ENCODE data around the gene RARRES2. TPM values are rescaled to one million over a fixed set of nuclear protein-coding genes. Genes with fewer than 3 reads are reported as not detected.
"Not testable (repeated sequence)": the region's sequence is repeated elsewhere in the genome, so short reads cannot be mapped to it uniquely, and the experiment has no call there.

Gene RARRES2
- total RNA-seq, 6 donors from 2014 or later, result 54.2 to 303 (median 160) TPM

DNA sequence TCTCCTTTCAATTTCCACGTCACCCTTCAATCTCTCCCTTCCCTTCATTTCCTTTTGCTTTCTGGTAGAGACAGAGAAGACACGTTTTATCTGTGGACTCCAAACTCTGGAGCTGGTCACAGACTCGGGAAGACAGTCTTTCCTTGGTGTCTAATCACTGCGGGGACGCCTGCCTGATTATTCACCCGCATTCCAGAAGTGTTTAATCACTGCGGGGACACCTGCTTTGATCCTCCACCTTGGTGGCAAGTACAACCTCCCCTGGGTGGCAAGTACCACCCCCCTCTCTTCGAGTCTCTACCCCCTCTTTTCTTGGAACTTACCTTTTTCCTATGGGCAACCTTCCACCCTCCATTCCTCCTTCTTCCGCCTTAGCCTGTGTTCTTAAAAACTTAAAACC is 33.5 kb downstream of the RARRES2 start:
- ATAC-seq (ENCODE audit: low FRiP score in 2 of 2), result peak in 1 of 2 donors; percentile 5
- Histone ChIP-seq H3K4me1 (peaks cover 0 to 5% (median 2%) of the 10 kb centered on the region in 4 donors), H3K9me3 (no peaks in the 10 kb centered on the region), H3K4me3 (peak overlapping the region in 3 of 4 donors; percentile 15 to 32 (median 25)), H3K36me3 (no peaks in the 10 kb centered on the region), H3K27me3 (no peaks in the 10 kb centered on the region), H3K27ac (peak overlapping the region; percentile 37 to 69 (median 55))
- TF ChIP-seq EP300 (IDR thresholded peaks at IDR 0.05) (no peak), POLR2A (IDR thresholded peaks at IDR 0.05) (no peak), POLR2AphosphoS5 (IDR thresholded peaks at IDR 0.05) (no peak)
- TF ChIP-seq, protein P1, sequence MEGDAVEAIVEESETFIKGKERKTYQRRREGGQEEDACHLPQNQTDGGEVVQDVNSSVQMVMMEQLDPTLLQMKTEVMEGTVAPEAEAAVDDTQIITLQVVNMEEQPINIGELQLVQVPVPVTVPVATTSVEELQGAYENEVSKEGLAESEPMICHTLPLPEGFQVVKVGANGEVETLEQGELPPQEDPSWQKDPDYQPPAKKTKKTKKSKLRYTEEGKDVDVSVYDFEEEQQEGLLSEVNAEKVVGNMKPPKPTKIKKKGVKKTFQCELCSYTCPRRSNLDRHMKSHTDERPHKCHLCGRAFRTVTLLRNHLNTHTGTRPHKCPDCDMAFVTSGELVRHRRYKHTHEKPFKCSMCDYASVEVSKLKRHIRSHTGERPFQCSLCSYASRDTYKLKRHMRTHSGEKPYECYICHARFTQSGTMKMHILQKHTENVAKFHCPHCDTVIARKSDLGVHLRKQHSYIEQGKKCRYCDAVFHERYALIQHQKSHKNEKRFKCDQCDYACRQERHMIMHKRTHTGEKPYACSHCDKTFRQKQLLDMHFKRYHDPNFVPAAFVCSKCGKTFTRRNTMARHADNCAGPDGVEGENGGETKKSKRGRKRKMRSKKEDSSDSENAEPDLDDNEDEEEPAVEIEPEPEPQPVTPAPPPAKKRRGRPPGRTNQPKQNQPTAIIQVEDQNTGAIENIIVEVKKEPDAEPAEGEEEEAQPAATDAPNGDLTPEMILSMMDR (IDR thresholded peaks at IDR 0.05), result no peak
- DNase-seq, result no peak
- WGBS, 2 donors, result 69 to 72% methylated on average over 9 of the region's 9 CpGs

DNA sequence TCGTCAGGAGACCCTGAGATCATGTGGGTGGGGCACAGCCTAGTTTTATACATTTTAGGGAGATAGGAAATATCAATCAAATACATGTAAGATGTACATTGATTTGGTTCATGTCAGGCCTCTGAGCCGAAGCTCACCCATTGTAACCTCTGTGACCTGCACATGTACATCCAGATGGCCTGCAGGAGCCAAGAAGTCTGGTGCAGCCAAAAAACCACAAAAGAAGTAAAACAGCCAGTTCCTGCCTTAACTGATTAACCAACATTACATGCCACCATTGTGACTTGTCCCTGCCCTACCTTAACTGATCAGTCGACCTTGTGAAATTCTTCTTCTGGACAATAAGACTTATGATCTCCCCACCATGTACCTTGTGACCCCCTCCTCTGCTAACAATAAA is 34.3 kb downstream of the RARRES2 start:
- Histone ChIP-seq H3K36me3 (no peaks in the 10 kb centered on the region), H3K4me3 (no peak overlapping the region), H3K9me3 (no peaks in the 10 kb centered on the region), H3K27me3 (no peaks in the 10 kb centered on the region), H3K4me1 (peaks cover 0 to 5% (median 2%) of the 10 kb centered on the region in 4 donors), H3K27ac (peak overlapping the region in 1 of 4 donors; percentile 61)
- TF ChIP-seq, protein P1 (IDR thresholded peaks at IDR 0.05), result no peak
- no peak for TF ChIP-seq POLR2AphosphoS5 (IDR thresholded peaks at IDR 0.05)
- TF ChIP-seq POLR2A (IDR thresholded peaks at IDR 0.05), result no peak
- TF ChIP-seq EP300 (IDR thresholded peaks at IDR 0.05), result no peak
- DNase-seq (no peak), ATAC-seq (ENCODE audit: low FRiP score in 2 of 2) (no peak)
- WGBS, 2 donors, result 75 to 76% methylated on average over 3 of the region's 3 CpGs

DNA sequence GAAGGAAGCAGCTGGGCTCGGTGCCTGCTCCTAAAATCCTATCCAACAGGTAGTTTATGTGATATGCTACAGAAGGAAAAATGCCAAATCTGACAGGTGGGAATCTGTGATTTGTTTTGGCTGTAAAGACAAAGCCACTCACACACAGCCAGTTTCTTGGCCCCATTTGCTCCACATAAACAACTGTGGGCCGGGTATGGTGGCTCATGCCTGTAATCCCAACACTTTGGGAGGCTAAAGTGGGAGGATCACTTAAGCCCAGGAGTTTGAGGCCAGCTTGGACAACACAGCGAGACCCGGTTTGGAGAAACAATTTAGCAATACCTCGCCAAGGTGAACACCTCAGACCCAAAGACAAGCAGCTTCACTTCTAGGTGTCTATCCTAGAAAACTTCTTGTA is 35.1 kb downstream of the RARRES2 start:
- H3K4me3 ChIP-seq; DNase-seq; H3K27me3 ChIP-seq; H3K4me1 ChIP-seq; ATAC-seq (ENCODE audit: low FRiP score in 2 of 2); H3K9me3 ChIP-seq; H3K27ac ChIP-seq; H3K36me3 ChIP-seq: not testable (repeated sequence)
- 78 to 82% methylated on average over 4 to 5 of the region's 5 CpGs for WGBS, 2 donors

DNA sequence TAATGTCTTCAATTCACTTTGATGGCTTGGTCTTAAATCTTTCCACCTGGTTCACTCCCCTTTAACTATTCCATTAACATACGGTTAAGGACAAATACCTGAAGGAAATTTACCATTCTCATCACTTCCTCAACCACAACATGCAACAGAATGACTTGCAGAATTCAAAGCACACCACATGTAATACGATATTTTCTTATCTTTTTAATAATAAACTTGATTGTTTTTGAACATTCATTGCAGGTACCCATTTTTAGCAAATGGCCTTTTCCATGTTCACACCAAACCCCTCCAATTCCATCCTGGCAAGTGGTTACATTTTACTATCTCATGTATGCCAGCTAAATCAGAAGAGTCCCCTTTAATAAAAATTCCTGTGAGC is 35.5 kb downstream of the RARRES2 start:
- H3K4me1 ChIP-seq; H3K4me3 ChIP-seq; ATAC-seq (ENCODE audit: low FRiP score in 2 of 2); H3K27ac ChIP-seq; DNase-seq; H3K36me3 ChIP-seq; H3K9me3 ChIP-seq; H3K27me3 ChIP-seq: not testable (repeated sequence)
- 33 to 49% methylated on average over 2 of the region's 2 CpGs for WGBS, 2 donors

DNA sequence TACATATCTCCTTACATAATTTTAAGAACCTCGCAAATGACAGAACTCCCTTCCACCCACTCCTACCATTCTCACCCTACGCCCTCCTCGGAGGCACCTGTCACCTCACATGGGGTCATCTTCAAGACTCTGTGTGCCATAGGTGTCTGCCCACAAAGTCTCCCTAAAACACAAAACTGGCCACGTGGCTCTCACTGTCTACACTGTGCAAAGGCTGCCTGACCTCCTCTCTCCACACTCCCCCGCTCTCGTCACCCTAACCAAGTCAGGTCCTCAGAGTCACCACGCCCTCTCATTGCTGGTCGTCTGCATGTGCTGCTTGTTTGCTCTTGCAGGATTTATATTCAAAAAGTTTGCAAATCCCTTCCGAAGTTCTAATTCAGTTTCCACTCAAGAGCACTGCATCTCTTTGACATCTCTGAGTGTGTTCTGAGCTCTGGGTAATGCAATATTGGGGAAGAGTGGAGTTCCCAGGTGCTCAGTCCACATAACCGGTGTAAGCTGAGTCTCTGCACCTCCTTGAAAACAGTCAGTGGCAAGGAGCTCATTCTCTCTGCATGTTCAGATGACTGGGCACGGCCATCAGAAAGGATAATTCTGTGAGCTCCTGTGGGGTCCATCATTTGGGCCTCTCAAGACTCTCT is 36.0 kb downstream of the RARRES2 start:
- peak in 1 of 2 donors; percentile 38 for DNase-seq
- not testable (repeated sequence) for H3K36me3 ChIP-seq, H3K27me3 ChIP-seq, H3K9me3 ChIP-seq, H3K4me1 ChIP-seq, H3K4me3 ChIP-seq
- WGBS, 2 donors, result 66 to 76% methylated on average over 9 to 11 of the region's 11 CpGs
- peak; percentile 26 to 76 for ATAC-seq (ENCODE audit: low FRiP score in 2 of 2)
- H3K27ac ChIP-seq, result peak overlapping the region in 2 of 4 donors; percentile 30 to 32

DNA sequence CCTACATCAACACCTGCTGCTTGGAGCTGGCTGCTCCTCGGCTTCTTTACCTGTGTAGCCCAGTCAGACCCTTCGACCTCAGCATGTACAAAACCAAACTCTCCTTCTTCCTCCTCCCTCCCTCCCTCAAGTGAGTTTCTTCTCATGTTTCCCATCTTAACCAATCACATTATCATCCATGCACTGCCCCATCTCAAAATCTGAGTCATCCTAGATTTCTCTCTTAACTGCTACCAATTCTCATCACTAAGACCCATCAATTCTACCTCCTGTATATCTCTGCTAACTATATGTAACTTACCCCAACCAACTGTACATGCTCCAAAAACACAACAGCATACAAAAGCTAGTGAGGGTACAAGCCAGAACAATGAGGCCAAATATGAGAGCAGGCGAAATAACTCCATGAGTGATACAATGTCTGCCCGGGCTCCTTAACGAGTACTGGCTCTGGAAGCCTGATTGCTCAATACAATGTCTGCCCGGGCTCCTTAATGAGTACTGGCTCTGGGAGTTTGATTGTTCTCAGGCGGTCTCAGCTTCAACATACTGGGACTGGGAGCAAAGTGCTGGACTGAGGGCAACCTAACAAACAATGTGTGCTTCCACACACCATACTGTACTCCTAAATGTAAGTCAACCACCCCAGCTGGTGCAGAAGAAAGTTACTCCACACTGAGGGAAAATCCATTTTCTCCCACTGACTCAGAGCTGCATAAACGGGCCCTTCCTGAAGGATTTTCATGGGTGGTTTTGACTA is 36.8 kb downstream of the RARRES2 start:
- ATAC-seq (ENCODE audit: low FRiP score in 2 of 2) (peak; percentile 77 to 84), DNase-seq (peak in 1 of 2 donors; percentile 46)

DNA sequence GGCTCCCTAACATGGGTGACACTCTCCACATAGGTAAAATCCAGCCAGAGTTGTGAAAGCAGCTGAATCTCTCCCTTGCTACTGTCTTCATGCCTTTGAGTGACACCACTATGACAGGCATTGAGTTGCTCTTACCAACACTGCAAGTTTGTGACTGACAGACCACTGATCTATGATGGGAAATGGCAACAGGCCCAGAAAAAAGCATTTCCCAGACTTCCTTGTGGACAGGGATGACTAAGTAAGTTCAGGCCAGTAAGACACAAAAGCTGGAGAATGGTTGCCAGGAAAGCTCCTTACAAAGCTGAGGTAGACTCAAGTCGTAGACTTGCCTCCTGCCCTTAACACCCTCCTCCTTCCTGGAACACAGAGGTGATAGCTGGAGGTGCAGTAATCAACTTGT is 38.5 kb downstream of the RARRES2 start:
- not testable (repeated sequence) for H3K4me3 ChIP-seq; H3K36me3 ChIP-seq; ATAC-seq (ENCODE audit: low FRiP score in 2 of 2); DNase-seq; H3K27me3 ChIP-seq; H3K9me3 ChIP-seq; H3K4me1 ChIP-seq; H3K27ac ChIP-seq
- 36 to 40% methylated on average over 1 of the region's 1 CpG for WGBS, 2 donors

More for the DNA sequence above, 36.8 kb downstream of the RARRES2 start:
- 66 to 78% methylated on average over 3 to 6 of the region's 8 CpGs for WGBS, 2 donors
- H3K4me1 ChIP-seq, H3K4me3 ChIP-seq, H3K36me3 ChIP-seq, H3K9me3 ChIP-seq, H3K27me3 ChIP-seq: not testable (repeated sequence)
- H3K27ac ChIP-seq, result peak overlapping the region in 2 of 4 donors; percentile 30 to 32

DNA sequence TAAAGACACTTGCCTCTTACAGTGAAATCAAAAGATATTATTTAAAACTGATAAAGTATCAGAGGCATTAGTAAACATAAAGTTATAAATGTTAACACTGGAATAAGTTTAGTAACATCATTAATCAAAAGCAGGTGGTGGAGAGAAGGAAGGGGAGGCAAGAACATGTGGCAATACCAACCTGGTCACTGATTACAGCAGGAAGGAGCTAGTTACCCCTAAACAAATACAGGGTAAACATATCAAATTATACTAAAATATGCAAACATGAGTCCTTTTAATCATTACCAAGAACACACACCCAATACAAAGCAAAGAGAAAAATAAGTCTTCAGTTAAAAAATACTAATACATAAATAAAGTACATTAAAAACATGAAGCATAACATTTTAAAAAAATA is 43.5 kb downstream of the RARRES2 start:
- H3K9me3 ChIP-seq; ATAC-seq (ENCODE audit: low FRiP score in 2 of 2); H3K36me3 ChIP-seq; H3K4me1 ChIP-seq; H3K27me3 ChIP-seq; DNase-seq; H3K4me3 ChIP-seq; H3K27ac ChIP-seq: not testable (repeated sequence)

DNA sequence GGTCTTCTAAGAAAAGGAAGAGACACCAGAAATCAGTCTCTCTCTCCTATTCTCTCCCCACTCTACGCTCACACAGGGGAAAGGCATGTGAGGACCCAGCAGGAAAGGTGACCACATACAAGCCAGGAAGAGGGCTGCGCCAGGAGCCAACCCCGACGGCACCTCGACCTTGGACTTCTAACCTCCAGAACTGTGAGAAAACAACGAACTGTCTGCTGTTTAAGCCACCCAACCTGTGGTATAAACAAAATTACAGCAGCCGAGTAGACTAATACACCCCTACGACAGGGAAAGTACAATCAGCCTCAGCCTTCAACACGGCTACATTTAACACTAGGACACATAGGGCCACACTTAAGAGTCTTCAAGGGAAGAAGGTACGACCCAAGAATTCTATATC is 44.6 kb downstream of the RARRES2 start:
- not testable (repeated sequence) for H3K27me3 ChIP-seq; H3K27ac ChIP-seq; DNase-seq; H3K9me3 ChIP-seq; H3K36me3 ChIP-seq; H3K4me3 ChIP-seq; ATAC-seq (ENCODE audit: low FRiP score in 2 of 2); H3K4me1 ChIP-seq
- WGBS, 2 donors, result 79 to 82% methylated on average over 5 to 8 of the region's 10 CpGs

DNA sequence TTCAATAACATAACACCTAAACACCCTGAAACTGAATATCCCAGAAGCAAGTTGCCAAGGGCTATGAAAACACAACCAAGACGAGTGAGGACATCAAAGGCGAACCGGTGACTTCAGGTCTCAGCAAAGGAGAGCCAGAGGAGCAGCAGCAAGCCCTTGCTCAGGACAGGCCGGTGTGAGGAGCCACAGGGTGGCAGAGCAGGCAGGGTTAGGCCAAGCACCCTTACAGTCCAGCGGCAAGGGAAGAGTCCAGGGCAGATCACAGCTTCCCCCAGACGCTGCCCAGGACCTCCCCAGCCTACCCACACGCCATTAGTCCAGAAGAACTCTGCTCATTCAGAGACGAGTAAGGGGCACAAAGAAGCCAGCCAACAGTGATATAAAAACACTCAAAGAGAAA is 45.8 kb downstream of the RARRES2 start:
- WGBS, 2 donors, result 59% methylated on average over 3 of the region's 8 CpGs; no CpG with 5 or more reads in 1 of the 2 donors
- not testable (repeated sequence) for DNase-seq, H3K4me3 ChIP-seq, H3K9me3 ChIP-seq, H3K4me1 ChIP-seq, H3K27me3 ChIP-seq, H3K36me3 ChIP-seq, H3K27ac ChIP-seq
- peak; percentile 56 to 82 for ATAC-seq (ENCODE audit: low FRiP score in 2 of 2)

Measured in upper lobe of left lung (tissue), 6 donors.